HG03442 (cell line): Measurements from ENCODE around the gene WASL.
"Not testable (repeated sequence)": the region's sequence is repeated elsewhere in the genome, so short reads cannot be mapped to it uniquely, and the experiment has no call there.

Experiments
- ATAC-seq: cut with Tn5 transposase; IDR thresholded peaks from one replicate; pipeline ENCODE4 v1.9.1; 2021; ENCODE audit warnings: mild to moderate bottlenecking, moderate library complexity; ENCODE audit not compliant: unreplicated experiment

Gene WASL

DNA sequence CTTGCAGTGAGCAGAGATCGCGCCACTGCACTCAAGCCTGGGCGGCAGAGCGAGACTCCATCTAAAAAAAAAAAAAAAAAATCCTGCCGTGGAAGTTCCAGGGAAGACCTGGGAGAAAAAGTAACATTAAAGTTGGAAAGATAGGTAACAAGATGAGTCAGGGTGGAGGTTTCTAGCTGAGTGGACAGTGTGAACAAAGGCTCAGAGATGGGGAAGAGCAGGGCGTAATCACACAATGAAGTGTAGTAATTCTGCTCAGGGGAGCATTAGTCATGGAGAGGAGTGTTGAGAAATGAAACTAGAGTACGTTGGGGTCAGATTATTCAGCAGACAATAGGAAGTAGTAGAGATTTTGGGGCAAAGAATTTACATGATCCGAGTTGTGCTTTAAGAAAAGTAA is 21.6 kb upstream of the WASL start:
- peak; percentile 97 for ATAC-seq

DNA sequence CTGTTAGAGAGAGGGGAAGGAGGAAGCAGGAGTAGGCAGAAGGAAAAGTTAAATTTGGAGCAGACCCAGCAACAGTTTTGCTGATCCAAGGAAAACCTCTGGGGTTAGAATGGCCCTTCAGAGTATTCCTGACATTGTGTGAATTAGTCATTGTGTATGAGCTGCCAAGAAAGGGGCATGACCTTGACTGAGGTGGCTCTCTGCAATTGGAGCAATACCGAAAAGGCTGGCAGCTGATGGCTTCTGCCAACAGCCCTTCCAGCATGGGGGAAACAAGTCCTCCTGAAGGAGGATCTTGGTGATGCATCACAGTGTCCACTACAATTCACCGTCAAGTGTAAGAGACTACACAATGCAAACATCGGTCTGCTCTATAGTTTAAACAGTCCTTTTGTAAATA is 20.6 kb upstream of the WASL start:
- ATAC-seq, result no peak

DNA sequence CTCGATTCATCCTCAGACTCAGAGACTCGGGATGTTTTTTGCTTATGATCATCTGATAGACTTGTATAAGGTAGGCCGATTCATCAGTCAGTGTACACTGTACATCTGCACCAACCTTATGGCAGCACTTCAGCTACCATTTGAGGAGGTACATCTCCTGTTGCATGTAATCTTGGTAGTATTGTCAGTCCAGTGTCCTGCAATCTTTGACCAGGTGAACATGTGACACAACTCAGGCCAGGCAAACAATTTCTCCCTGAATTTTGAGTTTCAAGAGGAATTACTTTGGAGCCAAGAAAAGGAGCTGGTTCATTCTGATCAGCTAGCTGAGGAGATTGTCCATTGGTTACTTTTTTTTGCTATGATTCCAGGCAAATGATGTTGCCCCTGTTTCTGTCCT is 19.7 kb upstream of the WASL start:
- ATAC-seq, result no peak

DNA sequence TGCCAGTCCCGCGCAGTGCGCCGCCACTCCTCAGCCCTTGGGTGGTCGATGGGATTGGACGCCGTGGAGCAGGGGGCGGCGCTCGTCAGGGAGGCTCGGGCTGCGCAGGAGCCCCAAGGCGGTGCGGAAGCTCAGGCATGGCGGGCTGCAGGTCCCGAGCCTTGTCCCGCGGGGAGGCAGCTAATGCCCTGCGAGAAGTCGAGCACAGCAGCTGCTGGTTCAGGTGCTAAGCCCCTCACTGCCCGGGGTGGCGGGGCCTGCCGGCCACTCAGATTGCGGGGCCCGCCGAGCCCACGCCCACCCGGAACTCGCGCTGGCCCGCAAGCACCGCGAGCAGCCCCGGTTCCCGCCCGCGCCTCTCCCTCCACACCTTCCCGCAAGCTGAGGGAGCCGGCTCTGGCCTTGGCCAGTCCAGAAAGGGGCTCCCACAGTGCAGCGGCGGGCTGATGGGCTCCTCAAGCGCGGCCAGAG is 14.4 kb upstream of the WASL start:
- ATAC-seq, result no peak

DNA sequence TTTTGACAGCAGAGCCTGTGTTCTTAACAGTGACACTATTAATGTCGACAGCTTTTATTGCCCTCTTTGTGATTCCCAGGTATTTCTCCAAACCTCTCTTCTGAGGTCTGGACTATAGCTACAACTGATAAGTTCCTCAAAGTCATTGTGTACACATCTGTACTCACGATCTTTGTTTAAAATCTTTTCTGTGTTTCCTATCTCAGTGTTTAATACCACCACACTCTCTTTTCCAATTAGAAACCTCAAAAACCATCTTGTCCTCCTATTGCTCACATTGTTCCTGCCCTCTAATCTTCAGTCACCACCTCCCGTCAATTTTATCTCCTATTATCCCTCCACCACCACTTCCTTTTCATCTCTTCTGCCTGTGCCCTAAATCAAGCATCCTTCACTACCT is 12.9 kb upstream of the WASL start:
- no peak for ATAC-seq

DNA sequence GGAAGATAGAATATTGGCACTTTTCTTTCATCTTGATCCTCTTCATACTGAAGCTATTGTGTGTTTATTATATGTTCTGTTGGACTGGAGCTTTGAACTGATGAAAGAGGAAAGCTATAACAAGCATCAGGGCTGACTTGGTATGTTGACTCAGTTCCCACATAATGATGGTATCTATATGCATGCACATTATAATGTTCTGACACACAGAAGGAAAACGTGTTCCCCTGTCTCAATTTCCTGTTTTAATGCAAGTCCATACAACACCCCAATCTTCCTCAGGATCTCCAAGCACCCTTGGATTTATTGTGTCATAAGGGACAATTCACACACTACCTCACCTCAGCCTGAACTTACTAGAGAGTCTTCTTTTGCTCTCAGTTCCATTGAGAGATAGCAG is 8.3 kb upstream of the WASL start:
- ATAC-seq, result no peak

DNA sequence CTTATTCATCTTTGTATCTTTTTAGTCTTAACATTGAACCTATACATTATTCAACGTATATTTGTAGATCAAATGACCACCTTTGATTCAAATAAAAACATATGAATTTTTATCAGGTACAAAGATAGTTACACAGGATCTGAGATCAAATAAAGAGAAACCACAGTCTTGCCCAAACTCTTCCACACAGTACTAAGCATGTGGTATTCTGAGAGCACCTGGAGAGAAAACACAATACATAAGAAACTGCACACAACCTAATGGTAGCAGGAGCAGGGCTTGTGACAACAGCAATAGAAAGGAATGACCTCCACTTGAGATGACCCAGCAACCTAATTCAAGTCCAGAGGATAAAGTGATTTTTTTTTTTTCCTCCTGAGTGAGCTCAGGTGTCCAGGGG is 6.5 kb upstream of the WASL start:
- no peak for ATAC-seq

DNA sequence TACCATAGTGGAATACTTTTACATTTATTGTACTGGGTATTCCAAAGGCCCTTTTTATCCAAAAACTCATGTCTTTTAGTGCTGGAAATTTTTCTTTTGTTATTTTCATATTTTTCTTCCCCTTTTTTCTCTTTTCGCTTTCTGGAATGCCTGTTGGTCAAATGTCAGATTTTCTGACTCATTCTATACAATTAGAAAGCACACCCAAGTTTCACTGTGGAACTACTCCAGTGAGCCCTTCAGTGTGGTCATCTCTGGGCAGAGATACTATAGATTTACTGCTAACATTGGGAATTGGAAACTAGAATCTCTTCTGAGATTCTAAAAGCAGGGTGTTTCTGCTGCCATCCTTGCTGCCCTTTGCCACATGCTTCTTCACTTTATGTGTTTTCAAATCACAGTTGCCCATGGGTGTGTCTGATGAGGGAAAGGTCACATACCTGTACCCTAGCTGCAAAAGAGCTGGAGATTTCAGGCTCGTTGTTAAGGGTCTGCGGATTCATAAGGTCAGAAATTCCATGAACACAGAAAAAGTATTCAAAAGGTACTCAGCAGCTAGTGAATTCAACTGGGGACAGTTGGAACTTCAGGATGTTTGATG is 5.6 kb upstream of the WASL start:
- peak; percentile 36 for ATAC-seq

DNA sequence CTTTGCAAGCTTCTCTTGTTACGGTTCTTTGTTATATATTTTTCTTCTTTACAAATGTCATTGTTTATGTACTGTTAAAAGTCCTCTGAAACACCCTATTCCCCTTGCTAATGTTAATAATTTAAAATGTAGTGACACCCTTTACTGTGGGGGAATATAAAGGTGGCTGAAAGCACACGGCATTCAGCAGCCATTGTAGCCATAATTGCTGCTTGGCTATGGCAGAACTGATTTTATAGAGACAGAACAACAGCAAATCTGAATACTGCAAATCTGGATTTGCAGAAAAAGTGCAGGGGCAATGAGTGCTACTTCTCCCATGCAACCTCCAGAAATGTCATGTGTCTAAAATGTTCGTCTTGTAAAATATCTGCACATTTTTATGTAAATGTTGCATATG is 3.7 kb upstream of the WASL start:
- no peak for ATAC-seq

DNA sequence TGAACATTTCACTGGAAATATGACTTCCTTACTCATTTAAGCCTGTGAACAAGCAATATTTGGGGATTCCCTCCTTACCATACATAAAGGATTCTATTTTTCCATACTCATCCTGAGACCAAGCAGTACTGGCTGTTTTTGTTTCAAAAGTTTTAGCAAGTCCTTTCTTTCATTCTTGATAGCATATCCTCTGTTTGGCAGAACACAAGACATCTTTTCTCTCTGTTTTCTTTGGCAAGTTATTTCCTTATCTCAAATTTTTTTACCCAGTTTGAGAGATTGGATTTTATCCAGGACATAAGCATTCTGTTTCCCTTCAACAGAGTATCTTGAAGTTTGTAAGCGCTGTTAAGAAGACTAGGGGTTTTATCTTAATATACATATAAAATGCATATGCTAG is 3.0 kb upstream of the WASL start:
- no peak for ATAC-seq

DNA sequence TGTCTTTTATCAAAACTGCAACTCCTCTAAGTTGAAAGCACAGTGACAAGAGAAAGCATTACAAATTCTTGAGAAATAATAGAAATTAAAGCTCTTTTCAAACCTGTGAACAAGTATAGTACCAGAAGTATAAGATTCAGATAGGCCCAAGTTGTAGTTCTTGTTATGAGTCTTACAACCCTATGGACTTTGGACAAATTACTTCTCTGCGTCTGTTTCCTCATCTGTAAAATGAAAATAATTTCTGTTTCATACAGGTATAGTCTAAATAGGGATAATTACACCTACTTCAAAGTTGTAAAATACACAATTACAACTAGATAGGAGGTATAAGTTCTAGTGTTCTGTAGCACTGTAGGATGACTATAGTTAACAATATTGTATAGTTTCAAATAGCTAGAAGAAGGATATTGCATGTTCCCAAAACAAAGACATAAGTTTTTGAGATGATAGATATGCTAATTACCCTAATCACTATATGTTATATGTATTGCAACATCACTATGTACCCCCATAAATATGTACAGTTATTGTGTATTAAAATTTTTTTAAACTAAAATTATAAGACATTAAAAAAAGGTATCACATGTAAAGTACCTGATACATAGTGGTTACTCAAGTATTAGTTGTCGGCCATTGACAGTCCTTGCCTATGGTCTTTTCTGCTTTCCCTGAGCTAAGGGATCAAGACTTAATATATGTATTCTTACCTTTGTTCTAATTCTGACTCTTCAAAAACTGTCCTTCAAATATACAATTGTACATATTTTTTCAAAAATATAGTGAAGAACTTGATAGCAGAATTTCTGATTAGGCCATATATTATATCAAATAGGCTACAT is 1.8 kb upstream of the WASL start:
- no peak for ATAC-seq

DNA sequence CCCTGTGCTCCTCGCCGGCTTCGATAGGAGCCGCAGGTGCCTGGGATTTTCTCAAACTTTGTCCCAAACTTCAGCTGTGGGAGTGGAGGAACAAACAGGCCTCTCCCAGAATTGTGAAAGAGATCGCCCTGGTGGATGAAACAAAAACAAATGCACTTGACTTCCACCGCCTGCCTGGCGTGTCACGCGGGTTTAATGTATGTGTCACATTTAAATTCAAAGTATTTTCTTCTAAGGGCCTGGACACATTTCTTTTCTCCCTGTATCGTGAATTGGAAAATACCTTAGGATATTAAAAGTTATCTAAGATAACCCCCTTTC is 694 bp upstream of the WASL start:
- ATAC-seq, result peak; percentile 18

DNA sequence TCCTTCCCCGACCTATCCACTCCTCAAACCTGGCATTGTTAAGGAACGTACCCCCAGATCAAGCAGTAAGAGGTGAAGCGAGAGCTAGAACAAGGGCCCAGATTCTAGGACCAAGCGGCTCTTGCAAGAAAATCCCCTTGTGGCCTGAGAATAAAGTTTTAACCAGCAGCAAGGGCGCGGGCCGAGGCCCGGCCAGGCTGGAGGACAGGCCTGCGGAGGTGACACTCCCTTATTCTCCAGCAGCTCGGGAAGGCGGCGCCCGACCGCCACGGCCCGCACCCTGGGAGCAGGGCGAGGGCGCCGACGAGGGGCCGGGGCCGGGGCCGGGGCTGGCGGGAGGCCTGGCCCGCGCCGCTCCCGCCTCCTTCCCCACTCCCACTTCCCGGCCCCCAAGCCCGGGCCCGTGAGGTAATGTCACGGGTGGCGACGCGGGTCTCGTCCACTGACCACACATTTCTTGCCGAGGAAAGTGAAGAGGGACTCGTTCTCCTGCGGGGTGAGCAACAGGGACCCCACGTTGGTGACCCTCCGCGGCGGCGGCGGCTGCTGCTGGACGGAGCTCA is 551 bp downstream of the WASL start:
- ATAC-seq, result peak; percentile 14

DNA sequence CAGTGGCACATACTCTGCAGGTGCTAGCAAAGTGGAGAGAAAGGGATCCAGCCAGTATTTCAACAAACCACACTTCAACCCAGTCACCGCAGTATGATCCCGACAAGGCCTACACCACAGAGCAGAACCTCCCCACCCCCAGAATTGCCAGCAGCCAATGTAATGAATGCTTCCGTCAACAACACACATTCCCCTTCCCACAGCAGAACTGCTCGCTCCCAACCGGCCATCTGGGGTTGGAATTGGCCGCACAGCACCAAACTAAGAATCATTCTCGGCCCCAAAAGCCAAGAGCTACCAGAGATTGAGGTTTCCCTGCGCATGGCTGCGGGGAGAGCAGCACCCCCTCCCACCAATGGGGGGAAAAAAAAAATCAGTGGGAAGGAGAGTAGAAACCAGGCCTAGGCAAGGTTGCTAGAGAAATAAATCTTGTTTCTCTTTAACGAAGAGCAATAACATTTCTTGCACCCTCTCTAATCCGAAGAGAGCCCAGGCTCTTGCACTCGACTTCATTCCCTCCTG is 1.1 kb downstream of the WASL start:
- ATAC-seq, result no peak

DNA sequence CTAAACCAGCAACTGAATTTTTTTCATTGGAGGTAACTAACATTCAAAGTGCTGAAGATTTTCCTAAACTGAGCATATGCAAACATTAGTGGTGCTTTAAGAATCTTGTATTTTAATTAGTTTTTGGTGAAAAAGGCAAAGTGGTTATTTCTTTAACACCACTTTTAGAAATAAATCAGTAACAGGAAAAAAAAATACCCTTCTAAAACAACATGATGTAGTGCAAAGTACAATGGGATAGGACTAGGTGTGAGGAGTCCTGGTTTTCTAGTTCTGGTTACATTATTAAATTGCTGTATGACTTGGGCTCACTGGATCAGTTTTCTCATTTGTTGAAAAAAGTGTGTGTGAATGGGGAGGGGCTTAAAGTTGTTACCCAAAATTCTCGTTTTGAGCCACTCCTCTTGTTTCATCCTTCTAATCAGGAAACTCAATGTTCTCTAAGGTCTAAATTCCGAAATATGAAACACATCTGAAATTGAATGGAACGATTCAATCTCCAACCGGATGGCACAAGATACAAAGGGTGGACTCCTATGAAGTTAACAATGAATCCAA is 1.8 kb downstream of the WASL start:
- no peak for ATAC-seq

DNA sequence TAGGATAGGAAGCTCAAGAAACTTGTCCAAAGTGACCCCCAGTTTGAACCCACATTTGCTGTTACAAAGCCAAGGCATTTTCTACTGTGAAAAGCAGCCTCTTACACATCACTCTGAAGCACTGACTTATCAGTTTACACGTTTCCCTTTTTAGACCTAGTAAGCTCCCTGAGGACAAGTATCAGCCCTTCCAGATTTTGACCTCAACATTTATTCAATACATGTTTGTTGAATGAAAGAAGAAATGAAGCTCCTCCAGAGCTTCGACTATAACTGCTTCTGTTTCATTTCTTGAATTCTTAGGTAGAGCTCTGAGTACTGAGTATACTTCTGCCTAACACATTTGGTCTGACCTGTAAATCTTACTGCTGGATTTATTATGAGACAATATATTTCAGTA is 2.7 kb downstream of the WASL start:
- ATAC-seq, result no peak

DNA sequence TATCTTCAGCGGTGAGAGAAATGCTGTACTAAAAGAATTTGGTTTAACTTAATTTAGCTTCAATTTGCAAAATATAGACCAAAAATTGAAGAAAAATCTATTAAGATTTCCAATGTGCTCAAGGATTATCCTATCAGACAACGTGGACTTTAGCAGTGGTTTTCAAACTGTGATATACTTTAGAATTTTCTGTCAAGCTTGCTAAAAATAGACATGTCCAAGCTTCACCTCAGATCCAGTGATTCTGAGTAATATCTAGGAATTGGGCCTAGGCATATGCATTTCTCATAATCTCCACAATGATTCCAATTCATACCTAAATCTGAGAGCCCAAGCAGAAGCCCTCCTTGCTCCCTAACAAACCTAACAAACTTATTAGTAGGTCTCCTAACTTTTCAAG is 3.4 kb downstream of the WASL start:
- no peak for ATAC-seq

DNA sequence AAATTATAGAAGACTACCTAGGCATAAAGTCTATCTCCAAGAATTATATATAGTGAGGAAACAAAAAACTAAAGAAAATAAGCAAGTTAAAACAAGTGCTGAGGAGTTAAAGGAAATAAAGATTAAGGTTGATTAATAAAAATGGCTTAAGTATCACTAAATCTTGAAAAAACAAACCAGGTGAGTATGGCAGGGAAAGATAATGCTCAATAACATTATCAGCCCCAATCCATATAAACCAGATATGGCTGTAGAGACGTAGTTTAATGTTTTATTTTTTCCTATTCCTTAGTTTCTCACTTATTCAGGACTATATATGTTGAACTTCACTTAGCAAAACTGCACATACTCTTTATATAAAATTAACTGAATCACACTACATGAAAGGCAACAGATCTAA is 4.4 kb downstream of the WASL start:
- ATAC-seq, result no peak

DNA sequence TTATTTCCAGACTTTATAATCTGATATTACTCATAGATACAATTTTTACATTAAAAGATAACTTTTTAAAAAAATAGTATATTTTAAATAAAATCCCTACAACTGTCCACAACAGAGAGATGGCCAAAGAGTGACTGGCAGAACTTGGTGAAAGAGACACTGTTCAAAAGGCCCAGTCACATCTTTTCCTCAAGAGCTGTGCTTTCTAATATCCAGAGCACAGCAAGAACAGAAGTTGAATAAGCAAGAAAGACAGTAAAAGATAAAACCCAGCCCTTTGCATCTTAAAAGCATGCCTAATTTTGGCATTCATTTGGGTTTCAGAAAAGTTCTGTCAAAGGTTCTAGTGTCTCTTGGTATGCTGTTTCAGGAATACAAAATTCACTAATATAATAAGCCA is 6.9 kb downstream of the WASL start:
- ATAC-seq, result no peak

DNA sequence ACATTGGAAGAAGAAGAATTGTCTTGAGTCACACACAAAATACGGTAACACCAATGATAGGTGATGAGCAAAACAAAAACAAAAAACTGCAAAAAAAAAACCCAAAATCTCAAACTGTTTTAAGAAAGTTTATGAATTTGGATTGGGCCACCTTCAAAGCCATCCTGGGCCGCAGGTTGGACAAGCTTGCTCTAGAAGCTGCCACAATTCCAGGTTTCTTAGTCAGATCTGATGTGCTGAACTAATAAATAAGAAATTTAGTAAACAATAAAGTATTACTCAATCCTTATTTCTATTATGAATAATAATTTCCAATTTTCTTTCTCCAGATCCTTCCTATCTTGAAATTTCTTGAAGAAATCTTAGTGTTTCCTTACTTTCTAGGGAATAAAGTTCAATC is 10.0 kb downstream of the WASL start:
- no peak for ATAC-seq

DNA sequence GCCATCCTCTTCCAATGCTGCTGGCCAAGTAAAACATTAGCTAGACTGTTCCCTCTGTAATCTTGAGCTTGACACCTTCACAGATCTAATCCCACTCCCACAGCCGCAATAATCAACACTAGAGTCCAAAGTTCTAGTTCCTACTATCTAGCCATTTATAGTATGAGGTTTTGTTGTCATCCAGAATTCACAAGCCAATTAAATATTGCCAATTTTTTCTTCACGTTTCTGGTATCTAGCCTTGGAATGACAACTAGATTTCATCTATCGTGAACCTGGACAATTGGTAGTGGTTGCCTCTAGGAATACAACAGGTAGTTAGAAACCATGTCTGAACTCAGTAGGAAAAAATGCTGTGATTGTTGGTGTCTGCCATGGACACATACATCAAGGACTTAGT is 10.4 kb downstream of the WASL start:
- no peak for ATAC-seq

DNA sequence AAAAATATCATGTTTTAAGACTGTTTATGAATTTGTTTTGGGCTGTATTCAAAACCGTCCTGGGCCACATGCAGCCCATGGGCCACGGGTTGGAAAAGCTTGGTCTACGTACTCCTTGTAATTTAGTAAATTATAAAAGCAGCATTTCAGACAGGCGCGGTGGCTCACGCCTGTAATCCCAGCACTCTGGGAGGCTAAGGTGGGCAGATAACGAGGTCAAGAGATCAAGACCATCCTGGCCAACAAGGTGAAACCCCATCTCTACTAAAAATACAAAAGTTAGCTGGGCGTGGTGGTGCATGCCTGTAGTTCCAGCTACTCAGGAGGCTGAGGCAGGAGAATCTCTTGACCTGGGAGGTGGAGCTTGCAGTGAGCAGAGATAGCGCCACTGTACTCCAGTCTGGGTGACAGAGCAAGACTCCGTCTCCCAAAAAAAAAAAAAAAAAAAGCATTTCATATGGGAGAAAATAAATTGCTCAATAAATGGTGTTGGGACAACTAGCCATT is 11.6 kb downstream of the WASL start:
- not testable (repeated sequence) for ATAC-seq
